Stomach (tissue), 9 donors: ENCODE results near the gene RBM7. TPM values are rescaled to one million over a fixed set of nuclear protein-coding genes. Genes with fewer than 3 reads are reported as not detected.

Source experiments
- DNase-seq, 2 donors: peaks; one replicate each; pipeline versions ENCODE4 v3.0.0 to v3.0.0-alpha.2; 2013 to 2019
- H3K27ac ChIP-seq, 5 donors: fragments of 200-600 bp in 4 of 5; sonication (generic) in 4 of 5; one replicate each; pipeline ENCODE4 v1.5.1; 2013 to 2019; ENCODE audit warnings: mild to moderate bottlenecking in 1 of 5, moderate library complexity in 1 of 5
- H3K27me3 ChIP-seq, 3 donors: fragments of 200-600 bp; sonication (generic); one replicate each; pipeline ENCODE4 v1.5.1; 2017 to 2019; ENCODE audit warnings: mixed run types in 1 of 3
- H3K36me3 ChIP-seq, 4 donors: fragments of 200-600 bp; sonication (generic); 1 replicate in 3 of 4; 2 replicates in 1 of 4; pipeline ENCODE4 v1.5.1; 2016 to 2019
- H3K4me1 ChIP-seq, 4 donors: fragments of 200-600 bp; sonication (generic); one replicate each; pipeline ENCODE4 v1.5.1; 2016 to 2019
- H3K4me3 ChIP-seq, 4 donors: fragments of 200-600 bp; sonication (generic) in 3 of 4; one replicate each; pipeline ENCODE4 v1.5.1; 2016 to 2019; ENCODE audit warnings: mild to moderate bottlenecking in 1 of 4
- H3K9me3 ChIP-seq, 4 donors: fragments of 200-600 bp; sonication (generic); one replicate each; pipeline ENCODE4 v1.5.1; 2016 to 2019
- EP300 ChIP-seq: sonication (generic); formaldehyde crosslinking; IDR thresholded peaks from one replicate; pipeline ENCODE4 v1.6.1; 2017; ENCODE audit warnings: antibody characterized with exemption
- POLR2A ChIP-seq, 4 donors: fragments of 450-650 bp; IDR thresholded peaks; one replicate each; pipeline ENCODE4 v1.6.1; 2016; ENCODE audit warnings: antibody characterized with exemption in 4 of 4, control low read depth in 2 of 4, mild to moderate bottlenecking in 1 of 4, moderate library complexity in 1 of 4
- POLR2AphosphoS5 ChIP-seq, 3 donors: sonication (generic); formaldehyde crosslinking; IDR thresholded peaks; one replicate each; pipeline ENCODE4 v1.6.1; 2016; ENCODE audit warnings: antibody characterized with exemption in 3 of 3
- WGBS, 5 donors: extraction: QIAGEN DNeasy Blood & Tissue Kit in 3 of 5; methylation state at CpG; one replicate each; pipeline versions ENCODE4 v1.1.5 to v1.1.7; 2013 to 2018; 5-methylcytosine and 5-hydroxymethylcytosine counted together
- intact Hi-C: fragments of 100-400 bp; cut with DNase I; formaldehyde crosslinking; loops from one replicate; pipeline ENCODE4 v1.15.1; 2023; ENCODE audit warnings: low total_unique reads
- polyA plus RNA-seq, 3 donors: library from polyadenylated mRNA; stranded (reverse); fragments of 200-250 nt; gene quantifications; one replicate each; pipeline ENCODE4 v1.2.3, GENCODE V29; 2013
- total RNA-seq, 5 donors: library from RNA; depleted of rRNA; stranded (reverse); fragments of >200 nt; gene quantifications; one replicate each; pipeline versions ENCODE4 v1.1.0 to v1.2.3, GENCODE V29; 2014 to 2016
- TF ChIP-seq, protein P1 (sequence below), 7 experiments: fragments of 450-650 bp in 4 of 7; fragments of 200-600 bp in 3 of 7; sonication (generic) in 3 of 7; IDR thresholded peaks; one replicate each; pipeline ENCODE4 v1.5.1; 2016 to 2019; ENCODE audit warnings: antibody characterized with exemption in 7 of 7, control low read depth in 2 of 7, mild to moderate bottlenecking in 1 of 7
- donor health status: healthy with polysubstance abuse.
- donor health status: Bipolar disorder and iron deficiency.
- donor health status: healthy.

The RBM7 gene
- total and polyA plus RNA-seq, 8 donors = 4.8 to 41.5 (median 17.4) TPM

DNA sequence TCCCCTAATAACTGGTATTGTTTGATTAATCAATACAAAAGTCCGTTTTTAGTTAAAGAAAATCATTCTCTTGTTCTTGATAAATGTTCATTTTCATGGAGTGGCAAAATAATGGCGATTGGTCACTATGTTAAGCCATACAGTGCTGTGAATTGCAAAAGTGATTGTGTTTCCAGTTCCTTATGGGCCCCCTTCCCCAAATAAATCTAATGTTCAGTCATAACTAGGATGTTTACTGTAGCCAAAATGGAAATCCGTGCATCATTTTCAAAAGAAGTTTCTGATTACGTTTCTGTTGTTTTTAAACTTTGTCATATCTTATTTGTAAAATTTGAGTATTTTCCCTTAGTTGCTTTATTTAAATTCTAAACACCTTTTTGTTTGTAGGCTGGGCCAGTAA lies 845 bp downstream of the RBM7 start:
- Histone ChIP-seq H3K36me3 (peaks cover 0 to 18% (median 15%) of the 10 kb centered on the region in 4 donors), H3K27ac (peak overlapping the region in 4 of 5 donors; percentile 97 to 99 (median 99)), H3K4me1 (peaks cover 15 to 69% (median 41%) of the 10 kb centered on the region in 4 donors), H3K27me3 (no peaks in the 10 kb centered on the region), H3K4me3 (peak overlapping the region; percentile 56 to 82 (median 68)), H3K9me3 (no peaks in the 10 kb centered on the region)
- intact Hi-C loops = no loop called here
- 1 to 2% (median 1%) methylated on average over 4 of the region's 4 CpGs for WGBS, 5 donors
- DNase-seq = peak in 1 of 2 donors; percentile 41
- no peak for TF ChIP-seq POLR2AphosphoS5 (IDR thresholded peaks at IDR 0.05)
- TF ChIP-seq POLR2A (IDR thresholded peaks at IDR 0.05) = no peak
- TF ChIP-seq EP300 = no peak
- TF ChIP-seq, protein P1, sequence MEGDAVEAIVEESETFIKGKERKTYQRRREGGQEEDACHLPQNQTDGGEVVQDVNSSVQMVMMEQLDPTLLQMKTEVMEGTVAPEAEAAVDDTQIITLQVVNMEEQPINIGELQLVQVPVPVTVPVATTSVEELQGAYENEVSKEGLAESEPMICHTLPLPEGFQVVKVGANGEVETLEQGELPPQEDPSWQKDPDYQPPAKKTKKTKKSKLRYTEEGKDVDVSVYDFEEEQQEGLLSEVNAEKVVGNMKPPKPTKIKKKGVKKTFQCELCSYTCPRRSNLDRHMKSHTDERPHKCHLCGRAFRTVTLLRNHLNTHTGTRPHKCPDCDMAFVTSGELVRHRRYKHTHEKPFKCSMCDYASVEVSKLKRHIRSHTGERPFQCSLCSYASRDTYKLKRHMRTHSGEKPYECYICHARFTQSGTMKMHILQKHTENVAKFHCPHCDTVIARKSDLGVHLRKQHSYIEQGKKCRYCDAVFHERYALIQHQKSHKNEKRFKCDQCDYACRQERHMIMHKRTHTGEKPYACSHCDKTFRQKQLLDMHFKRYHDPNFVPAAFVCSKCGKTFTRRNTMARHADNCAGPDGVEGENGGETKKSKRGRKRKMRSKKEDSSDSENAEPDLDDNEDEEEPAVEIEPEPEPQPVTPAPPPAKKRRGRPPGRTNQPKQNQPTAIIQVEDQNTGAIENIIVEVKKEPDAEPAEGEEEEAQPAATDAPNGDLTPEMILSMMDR (IDR thresholded peaks at IDR 0.05) = no peak

- intact Hi-C loops = no loop called here
- H3K27me3 ChIP-seq = no peaks in the 10 kb centered on the region
- 85 to 96% (median 93%) methylated on average over 4 of the region's 4 CpGs for WGBS, 5 donors
- TF ChIP-seq, protein P1 (IDR thresholded peaks at IDR 0.05) = no peak
- no peak for TF ChIP-seq POLR2AphosphoS5 (IDR thresholded peaks at IDR 0.05)
- no peak for TF ChIP-seq EP300
- no peak for TF ChIP-seq POLR2A (IDR thresholded peaks at IDR 0.05)
- H3K4me1 ChIP-seq = no peaks in the 10 kb centered on the region
- no peaks in the 10 kb centered on the region for H3K9me3 ChIP-seq
- no peak overlapping the region for H3K27ac ChIP-seq
- no peak for DNase-seq
- H3K4me3 ChIP-seq = no peak overlapping the region
- peaks cover 8 to 54% (median 36%) of the 10 kb centered on the region in 4 donors for H3K36me3 ChIP-seq
Observed at GRCh38 chr11:114412946-114413345, 12.5 kb downstream of the RBM7 start.

DNA sequence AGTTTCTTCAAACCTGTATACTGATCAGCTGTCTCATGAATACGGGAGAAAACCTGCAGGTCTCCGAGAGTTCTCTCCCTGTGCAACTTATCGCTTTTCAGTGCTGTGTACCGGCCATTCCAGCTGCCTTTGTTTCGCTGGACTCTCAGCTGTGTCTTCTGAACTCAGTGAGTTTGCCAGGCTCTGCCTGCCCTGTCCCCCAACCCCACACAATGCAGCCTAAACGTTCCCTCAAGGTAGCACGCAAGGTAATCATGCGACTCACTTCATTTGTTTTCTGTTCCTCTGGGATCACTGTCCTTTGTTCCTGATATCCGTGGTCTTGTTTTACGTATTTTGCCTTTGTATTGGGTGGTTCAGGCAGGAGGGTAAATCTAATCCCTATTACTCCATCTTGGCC lies 13.5 kb downstream of the RBM7 start:
- no peaks in the 10 kb centered on the region for H3K27me3 ChIP-seq
- intact Hi-C loops = no loop called here
- no peaks in the 10 kb centered on the region for H3K4me1 ChIP-seq
- DNase-seq = no peak
- H3K27ac ChIP-seq = no peak overlapping the region
- WGBS, 5 donors = 79 to 90% (median 87%) methylated on average over 10 of the region's 10 CpGs
- H3K9me3 ChIP-seq = no peaks in the 10 kb centered on the region
- TF ChIP-seq POLR2AphosphoS5 (IDR thresholded peaks at IDR 0.05) (no peak), POLR2A (IDR thresholded peaks at IDR 0.05) (no peak), EP300 (no peak)
- TF ChIP-seq, protein P1 (IDR thresholded peaks at IDR 0.05) = no peak
- H3K4me3 ChIP-seq = no peak overlapping the region
- H3K36me3 ChIP-seq = peaks cover 3 to 44% (median 25%) of the 10 kb centered on the region in 4 donors

DNA sequence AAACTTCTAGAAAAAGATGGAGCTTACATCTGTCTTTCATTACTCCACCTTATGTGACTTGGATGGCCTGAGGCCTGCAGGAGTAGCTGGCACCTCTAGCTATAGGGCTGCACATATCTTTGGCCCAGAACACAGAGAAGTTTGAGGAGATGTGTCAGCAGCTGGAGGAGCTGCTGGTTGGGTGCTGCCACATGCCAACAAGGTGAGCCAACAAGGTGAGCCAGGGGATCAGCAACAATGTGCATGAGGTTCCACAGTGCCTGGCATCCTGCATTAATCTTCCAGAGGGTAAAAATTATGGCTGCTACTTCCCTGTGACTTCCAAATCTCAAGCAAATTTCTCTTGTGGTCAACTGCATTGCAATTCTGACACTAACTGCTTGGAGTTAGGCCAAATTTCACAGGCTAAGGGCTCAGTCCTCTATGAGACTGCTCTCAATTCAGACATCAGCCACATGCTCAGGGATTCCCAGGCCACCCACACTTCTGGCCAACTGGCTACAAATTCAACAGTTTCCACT lies 16.0 kb downstream of the RBM7 start:
- Histone ChIP-seq H3K9me3 (no peaks in the 10 kb centered on the region), H3K4me3 (no peak overlapping the region), H3K27ac (no peak overlapping the region), H3K36me3 (peaks cover 0 to 26% (median 4%) of the 10 kb centered on the region in 4 donors), H3K27me3 (no peaks in the 10 kb centered on the region), H3K4me1 (no peaks in the 10 kb centered on the region)
- TF ChIP-seq EP300 = no peak
- no peak for DNase-seq
- intact Hi-C loops = no loop called here

DNA sequence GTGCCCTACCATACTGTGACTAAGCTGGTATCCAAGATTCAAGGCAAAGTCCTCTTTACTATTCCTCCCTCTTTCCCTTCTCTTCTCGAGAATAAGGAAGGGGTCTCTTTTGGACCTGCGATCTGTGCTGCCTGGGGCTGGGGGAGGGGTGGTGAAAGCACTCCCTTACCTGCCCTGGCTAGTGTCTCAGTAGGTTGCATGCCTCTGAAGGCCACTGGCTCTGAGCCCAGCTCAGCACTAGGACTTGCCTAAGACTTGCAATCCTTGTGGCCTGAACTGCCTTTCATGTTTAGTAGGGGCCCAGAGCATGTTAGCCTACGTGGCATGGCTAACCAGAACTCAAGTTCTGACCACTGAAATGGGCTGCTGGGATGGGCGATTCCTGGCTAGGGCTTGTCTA lies 25.8 kb downstream of the RBM7 start:
- WGBS, 5 donors = 83 to 95% (median 91%) methylated on average over 4 of the region's 4 CpGs
- Histone ChIP-seq H3K9me3 (no peaks in the 10 kb centered on the region), H3K27ac (no peak overlapping the region), H3K4me3 (no peak overlapping the region), H3K36me3 (no peaks in the 10 kb centered on the region), H3K27me3 (no peaks in the 10 kb centered on the region), H3K4me1 (no peaks in the 10 kb centered on the region)
- DNase-seq = peak in 1 of 2 donors; percentile 34
- intact Hi-C loops = no loop called here
- TF ChIP-seq POLR2A (IDR thresholded peaks at IDR 0.05) (no peak), EP300 (no peak)
- TF ChIP-seq, protein P1 (IDR thresholded peaks at IDR 0.05) = no peak
